HG03469 (cell line): ENCODE measurements around the gene MIER2.

Experiments used
- ATAC-seq: cut with Tn5 transposase; IDR thresholded peaks from one replicate; pipeline ENCODE4 v1.9.1; 2021; ENCODE audit warnings: mild to moderate bottlenecking, moderate library complexity, moderate number of reproducible peaks; ENCODE audit not compliant: unreplicated experiment

Gene MIER2

GRCh38 chr19:378706-379105 is 34.1 kb upstream of the MIER2 start:
- no peak for ATAC-seq

DNA sequence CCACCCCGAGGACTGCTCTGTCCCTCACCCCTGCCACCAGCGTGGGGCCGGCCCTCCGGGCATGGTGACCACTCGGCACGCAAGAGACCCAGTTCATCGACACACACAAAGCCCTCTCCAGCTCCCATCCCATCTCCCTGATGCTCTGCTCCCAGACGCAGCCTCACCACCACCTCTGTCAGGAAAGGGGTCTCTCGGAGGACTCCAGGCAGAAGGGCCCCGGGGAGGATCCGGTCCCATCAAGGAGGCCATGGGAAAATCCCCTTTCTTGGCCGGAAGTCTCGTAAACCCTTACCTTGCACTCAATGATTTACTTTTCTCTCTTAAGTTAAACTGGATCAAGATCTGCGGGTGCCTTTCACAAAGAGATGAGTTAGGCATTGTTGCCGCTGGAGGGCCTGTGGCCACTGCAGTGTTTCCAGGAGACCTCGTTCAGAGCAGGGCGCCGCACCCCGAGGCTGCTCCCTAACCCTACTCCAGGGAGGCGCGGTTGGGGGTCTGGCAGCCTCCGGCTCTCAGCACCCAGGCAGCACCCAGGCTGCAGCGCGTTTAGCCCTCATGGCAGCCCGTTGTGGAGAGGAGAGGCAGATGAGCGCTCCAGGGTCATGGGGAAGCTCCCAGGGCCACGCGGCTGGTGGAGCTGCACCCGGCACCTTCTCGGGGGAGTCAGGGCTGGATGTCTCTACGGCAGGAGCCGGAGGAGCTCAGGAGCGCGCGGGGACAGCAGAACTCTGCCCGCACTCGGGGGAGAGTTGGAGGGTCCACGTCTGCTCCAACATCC is 33.4 kb upstream of the MIER2 start:
- no peak for ATAC-seq

- ATAC-seq: no peak
These were observed 31.5 kb upstream of the MIER2 start for GRCh38 chr19:376111-376470.

GRCh38 chr19:375395-376110 is 31.0 kb upstream of the MIER2 start:
- ATAC-seq: no peak

DNA sequence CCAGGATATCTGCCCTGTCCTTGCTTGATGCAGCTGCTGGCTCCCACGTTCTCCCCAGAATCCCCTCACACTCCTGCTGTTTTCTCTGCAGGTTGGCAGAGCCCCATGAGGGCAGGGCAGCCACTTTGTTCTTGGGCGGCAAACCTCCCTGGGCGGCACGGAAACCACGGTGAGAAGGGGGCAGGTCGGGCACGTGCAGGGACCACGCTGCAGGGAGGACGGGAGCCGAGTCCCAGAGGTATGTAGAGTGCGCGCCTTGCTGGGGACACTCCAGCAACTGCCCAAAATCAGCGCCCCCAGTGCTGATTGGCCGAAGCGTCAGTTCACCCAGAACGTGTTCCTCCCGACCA is 30.3 kb upstream of the MIER2 start:
- no peak for ATAC-seq

DNA sequence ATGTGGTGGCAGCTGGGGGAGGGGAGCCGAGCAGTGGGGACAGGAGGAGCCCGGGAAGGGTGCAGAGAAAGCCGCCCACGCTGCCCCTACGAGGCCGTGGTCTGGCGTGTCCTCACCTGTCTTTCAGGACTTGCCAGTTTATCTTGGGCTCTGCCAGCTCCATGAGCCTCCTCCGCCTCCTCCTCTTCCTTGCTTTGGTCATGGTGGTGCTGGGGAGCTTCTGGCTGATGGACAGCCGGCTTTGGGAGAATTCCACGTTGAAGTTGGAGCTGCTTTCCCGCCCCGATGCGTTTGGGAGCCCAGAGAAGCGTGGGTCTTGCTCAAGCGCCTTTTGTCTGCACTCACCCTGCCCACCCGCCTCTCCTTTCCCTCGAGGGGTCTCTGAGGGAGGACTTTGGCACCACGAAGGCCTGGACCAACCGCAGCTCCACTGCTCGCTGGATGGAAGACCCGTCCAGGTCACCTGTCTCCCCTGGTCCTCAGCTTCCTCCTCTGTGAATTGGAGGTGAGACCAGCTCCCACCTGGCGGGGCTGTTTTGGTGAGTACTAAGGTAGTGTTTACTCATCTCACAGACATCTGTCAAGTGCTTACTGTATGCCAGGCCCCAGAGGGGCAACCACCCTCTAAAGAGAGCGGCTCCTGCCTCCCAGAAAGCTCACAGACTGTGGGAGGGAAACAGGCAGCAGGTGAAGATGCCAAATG is 29.7 kb upstream of the MIER2 start:
- ATAC-seq: no peak

GRCh38 chr19:373391-374182 is 29.0 kb upstream of the MIER2 start:
- ATAC-seq: no peak

- ATAC-seq: no peak
These were observed 27.8 kb upstream of the MIER2 start for GRCh38 chr19:372306-372890.

DNA sequence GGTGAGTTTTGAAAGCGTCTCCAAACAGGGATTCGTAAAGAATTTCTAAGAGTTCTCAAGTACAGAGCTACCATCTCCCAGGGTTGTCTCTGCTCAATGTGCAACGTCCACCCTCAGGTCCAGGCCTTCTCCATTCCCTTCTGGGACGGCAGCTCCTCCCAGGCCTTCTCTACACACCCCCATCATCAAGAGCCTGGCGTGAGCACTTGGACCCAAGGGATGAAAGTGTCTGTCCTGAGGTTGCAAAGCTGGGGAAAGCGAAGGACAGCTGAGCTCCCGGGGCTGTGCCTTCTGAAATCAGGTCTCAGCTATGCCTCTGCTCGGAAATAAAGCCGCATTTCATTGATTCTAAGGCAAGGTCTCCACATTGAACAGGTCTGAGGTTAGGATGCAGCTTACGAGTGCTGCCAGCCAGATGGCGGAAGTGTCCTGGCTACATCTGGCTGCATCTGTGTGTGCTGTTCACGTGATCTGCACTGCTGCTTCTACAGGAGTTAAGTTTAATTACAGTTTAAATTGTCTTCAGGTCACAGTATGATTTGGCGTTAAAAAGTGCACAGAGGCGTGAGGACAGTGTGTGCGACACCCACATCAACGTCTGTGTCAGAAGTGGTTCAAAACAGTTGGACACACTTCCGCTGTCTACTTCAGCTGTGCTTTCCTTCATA is 27.0 kb upstream of the MIER2 start:
- ATAC-seq: no peak

GRCh38 chr19:370641-371330 is 26.2 kb upstream of the MIER2 start:
- no peak for ATAC-seq

DNA sequence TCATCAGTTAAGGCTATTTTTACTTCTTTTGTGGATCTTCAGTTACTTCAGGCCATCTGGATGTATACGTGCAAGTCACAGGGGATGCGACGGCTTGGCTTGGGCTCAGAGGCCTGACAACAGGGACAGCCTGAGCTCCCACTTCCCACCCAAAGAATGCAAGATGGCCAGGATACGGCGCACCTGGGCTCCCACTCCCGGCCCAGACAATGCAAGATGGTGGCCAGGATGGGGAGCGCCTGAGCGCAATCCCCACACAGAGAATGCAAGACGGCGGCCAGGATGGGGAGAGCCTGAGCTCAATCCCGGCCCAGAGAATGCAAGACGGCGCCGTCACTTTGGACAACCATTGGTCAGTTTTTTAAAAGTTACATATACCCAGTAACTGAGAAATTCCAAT is 25.3 kb upstream of the MIER2 start:
- no peak for ATAC-seq

- no peak for ATAC-seq
These were observed 24.7 kb upstream of the MIER2 start for GRCh38 chr19:369256-369655.

DNA sequence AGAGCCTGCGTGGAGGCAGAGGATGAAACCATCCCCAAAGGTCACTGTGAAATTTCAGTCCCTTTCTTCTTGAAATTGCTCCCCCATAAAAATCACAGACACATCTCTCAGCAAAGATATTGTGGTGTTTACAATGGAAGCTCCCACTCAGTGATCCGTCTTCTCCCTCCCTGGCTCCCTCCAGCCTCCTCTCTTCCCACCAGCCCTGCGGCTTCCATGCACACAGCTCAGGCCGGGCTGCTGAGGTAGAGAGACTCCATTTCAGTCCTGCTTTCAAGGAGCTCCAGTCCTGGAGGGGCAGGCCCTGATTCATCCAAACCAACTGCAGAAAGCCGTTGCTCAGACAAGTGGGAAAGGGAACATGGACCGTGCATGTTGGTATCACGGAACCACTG is 24.0 kb upstream of the MIER2 start:
- ATAC-seq: no peak

- ATAC-seq: no peak
These were observed 23.5 kb upstream of the MIER2 start for GRCh38 chr19:367963-368629.

- ATAC-seq: no peak
These were observed 23.0 kb upstream of the MIER2 start for GRCh38 chr19:367561-367960.

DNA sequence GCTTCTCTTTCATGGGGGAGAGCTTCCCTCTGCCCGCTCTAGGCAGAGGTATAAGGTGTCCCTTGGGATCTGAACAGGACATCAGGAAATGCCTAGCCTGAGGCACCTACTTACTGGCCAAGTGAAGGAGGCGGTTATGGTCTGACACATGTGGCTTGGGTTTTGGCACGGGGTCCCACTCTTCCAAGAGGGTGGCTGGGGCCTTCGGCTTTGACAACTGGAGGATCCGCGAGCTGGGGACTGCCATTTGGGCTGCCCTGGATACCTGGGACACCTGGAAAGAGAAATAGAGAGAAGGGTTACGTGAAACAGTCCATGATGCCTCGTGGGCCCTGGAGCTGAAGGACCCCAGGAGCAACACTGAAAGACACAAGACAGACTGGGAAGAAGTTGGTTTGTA is 22.4 kb upstream of the MIER2 start:
- ATAC-seq: no peak

DNA sequence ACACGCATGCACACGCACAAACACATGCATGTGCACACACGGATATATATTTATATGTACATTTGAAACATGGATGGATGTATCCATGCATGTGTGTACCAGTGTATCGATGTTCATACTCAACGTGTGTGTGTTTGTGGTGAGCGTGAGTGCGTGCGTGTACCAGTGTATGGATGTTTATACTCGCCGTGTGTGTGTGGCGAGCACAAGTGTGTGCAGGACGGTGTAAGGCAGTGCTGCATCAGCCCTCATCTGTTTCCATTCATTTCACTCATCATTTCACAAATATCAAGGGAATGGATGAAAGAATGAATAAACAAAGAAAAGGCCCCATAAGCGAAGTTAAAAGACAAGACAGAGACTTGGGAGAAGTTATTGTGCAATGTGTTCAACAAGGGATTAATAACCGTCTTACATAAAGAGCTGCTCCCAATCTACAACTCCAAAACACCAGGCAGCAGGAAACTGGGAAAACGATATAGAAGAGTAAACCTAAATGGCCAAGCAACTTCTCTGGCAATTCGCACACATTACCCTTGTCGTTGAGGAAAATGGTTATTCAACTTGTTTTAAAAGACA is 21.7 kb upstream of the MIER2 start:
- ATAC-seq: no peak

DNA sequence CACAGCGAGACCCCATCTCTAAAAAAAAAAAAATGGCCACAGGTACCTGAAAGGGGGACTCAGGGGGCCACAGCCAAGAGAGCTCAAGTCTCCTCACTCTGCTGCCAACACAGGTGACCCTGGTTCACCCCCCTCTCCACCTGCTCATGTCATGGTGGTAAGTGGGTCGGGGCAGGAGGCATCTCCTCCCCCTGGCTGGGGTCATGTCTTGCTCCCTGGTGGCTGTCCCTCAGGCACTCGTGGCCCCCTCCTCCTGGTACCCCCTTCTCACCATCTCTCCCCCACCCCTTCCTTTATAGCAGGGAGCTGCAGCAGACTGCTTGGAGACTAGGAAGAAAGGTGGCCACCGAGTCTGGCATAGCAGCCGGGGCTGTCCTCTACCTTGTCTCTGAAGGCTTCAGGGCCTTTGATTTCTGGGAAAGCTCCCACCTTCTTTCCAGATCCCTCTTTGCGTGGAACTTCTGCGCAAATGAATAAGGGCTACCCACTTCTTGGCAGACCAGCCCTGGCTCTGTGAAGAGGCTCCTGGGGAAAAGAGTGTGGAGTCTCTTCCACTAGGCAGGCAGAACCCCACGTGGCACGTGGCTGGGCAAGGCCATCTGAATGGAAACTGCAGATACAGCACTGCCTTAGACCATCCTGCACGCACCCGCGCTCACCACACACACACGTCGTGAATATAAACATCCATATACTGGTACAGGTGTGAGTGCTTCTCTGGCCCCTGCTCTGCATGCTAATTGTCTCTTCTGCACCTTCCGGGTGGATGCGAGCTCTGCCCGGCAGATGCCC is 20.1 kb upstream of the MIER2 start:
- ATAC-seq: no peak
